Erythroblast (primary cell): Measurements from ENCODE around the gene MME.
"Not testable (repeated sequence)": the region's sequence is repeated elsewhere in the genome, so short reads cannot be mapped to it uniquely, and the experiment has no call there.

ENCODE experiments used
- GATA1 ChIP-seq: IDR thresholded peaks from 2 replicates; pipeline ENCODE4 v1.6.1; 2011; ENCODE audit warnings: low read depth, mild to moderate bottlenecking, control low read depth, low read length, moderate library complexity
- POLR2A ChIP-seq: IDR thresholded peaks from 2 replicates; pipeline ENCODE4 v1.6.1; 2011; ENCODE audit warnings: mild to moderate bottlenecking, low read length

DNA sequence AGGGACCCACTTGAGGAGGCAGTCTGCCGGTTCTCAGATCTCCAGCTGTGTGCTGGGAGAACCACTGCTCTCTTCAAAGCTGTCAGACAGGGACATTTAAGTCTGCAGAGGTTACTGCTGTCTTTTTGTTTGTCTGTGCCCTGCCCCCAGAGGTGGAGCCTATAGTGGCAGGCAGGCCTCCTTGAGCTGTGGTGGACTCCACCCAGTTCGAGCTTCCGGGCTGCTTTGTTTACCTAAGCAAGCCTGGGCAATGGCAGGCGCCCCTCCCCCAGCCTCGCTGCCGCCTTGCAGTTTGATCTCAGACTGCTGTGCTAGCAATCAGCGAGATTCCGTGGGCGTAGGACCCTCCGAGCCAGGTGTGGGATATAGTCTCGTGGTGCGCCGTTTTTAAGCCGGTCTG lies 44.6 kb downstream of the MME start:
- not testable (repeated sequence) for TF ChIP-seq POLR2A, GATA1
